Smooth muscle cell (in vitro differentiated cells): ENCODE measurements around the gene QSOX1. TPM values are rescaled to one million over a fixed set of nuclear protein-coding genes. Genes with fewer than 3 reads are reported as not detected.

ENCODE experiments used
- DNase-seq: peaks from one replicate; lab custom pipeline; 2025; ENCODE audit not compliant: unreplicated experiment; lab: John Stamatoyannopoulos, UW
- H2AFZ ChIP-seq: fragments of 200-600 bp; sonication (generic); 2 replicates; pipeline ENCODE4 v1.6.0; 2016; ENCODE audit warnings: antibody characterized with exemption, low read depth, mild to moderate bottlenecking
- H3F3A ChIP-seq: fragments of 200-600 bp; sonication (generic); 2 replicates; pipeline ENCODE4 v1.6.0; 2017; ENCODE audit warnings: antibody characterized with exemption, low read depth
- H3K27ac ChIP-seq: fragments of 200-600 bp; sonication (generic); 2 replicates; pipeline ENCODE4 v1.5.1; 2016; ENCODE audit warnings: low read depth, mild to moderate bottlenecking
- H3K27me3 ChIP-seq: fragments of 200-600 bp; sonication (generic); 2 replicates; pipeline ENCODE4 v1.6.1; 2016; ENCODE audit warnings: low read depth, mild to moderate bottlenecking
- H3K36me3 ChIP-seq: fragments of 200-600 bp; sonication (generic); 2 replicates; pipeline ENCODE4 v1.5.1; 2016; ENCODE audit warnings: low read depth
- H3K4me1 ChIP-seq: fragments of 200-600 bp; sonication (generic); 2 replicates; pipeline ENCODE4 v1.5.1; 2016; ENCODE audit warnings: low read depth
- H3K4me2 ChIP-seq: fragments of 200-600 bp; sonication (generic); 2 replicates; pipeline ENCODE4 v1.6.0; 2016; ENCODE audit warnings: mild to moderate bottlenecking
- H3K4me3 ChIP-seq: fragments of 200-600 bp; sonication (generic); 2 replicates; pipeline ENCODE4 v1.5.1; 2016; ENCODE audit warnings: mild to moderate bottlenecking
- H3K79me2 ChIP-seq: fragments of 200-600 bp; sonication (generic); 2 replicates; pipeline ENCODE4 v1.6.0; 2016; ENCODE audit warnings: low read depth, mild to moderate bottlenecking
- H3K9ac ChIP-seq: fragments of 200-600 bp; sonication (generic); 2 replicates; pipeline ENCODE4 v1.6.0; 2016; ENCODE audit warnings: low read depth
- H3K9me3 ChIP-seq: fragments of 200-600 bp; sonication (generic); replicated peaks from 2 replicates; pipeline ENCODE4 v1.5.1; 2016; ENCODE audit warnings: low read depth
- H4K20me1 ChIP-seq: fragments of 200-600 bp; sonication (generic); 2 replicates; pipeline ENCODE4 v1.6.0; 2016; ENCODE audit warnings: low read depth
- CTCF ChIP-seq: fragments of 200-600 bp; sonication (generic); IDR thresholded peaks from 2 replicates; pipeline ENCODE4 v1.5.1; 2017; ENCODE audit warnings: borderline replicate concordance, mild to moderate bottlenecking, antibody characterized with exemption; ENCODE audit not compliant: insufficient read depth, poor library complexity, severe bottlenecking
- WGBS: methylation state at CpG from one replicate; pipeline ENCODE4 v1.1.7; 2016; ENCODE audit warnings: low lambda C conversion rate; 5-methylcytosine and 5-hydroxymethylcytosine counted together
- polyA plus RNA-seq: library from polyadenylated mRNA; unstranded; fragments of >200 nt; fragmentation: Nextera tagmentation; extraction: Ambion mirVana; gene quantifications from 2 replicates; pipeline ENCODE4 v1.2.1, GENCODE V29; 2016
- total RNA-seq: library from RNA; depleted of rRNA; stranded (reverse); fragments of >200 nt; gene quantifications from 2 replicates; pipeline ENCODE4 v1.2.3, GENCODE V29; 2014

Gene QSOX1
- total and polyA plus RNA-seq, 2 experiments from 2014 or later, result 71.5 to 75.8 TPM

GRCh38 chr1:180186831-180187230, 32.2 kb downstream of the QSOX1 start:
- Histone ChIP-seq H3K4me3 (no peak overlapping the region), H4K20me1 (no peaks in the 10 kb centered on the region), H3K79me2 (no peaks in the 10 kb centered on the region), H3K4me2 (no peak overlapping the region), H2AFZ (no peak overlapping the region), H3K36me3 (no peaks in the 10 kb centered on the region), H3F3A (no peaks in the 10 kb centered on the region), H3K4me1 (no peaks in the 10 kb centered on the region), H3K27me3 (no peaks in the 10 kb centered on the region), H3K9me3 (no peaks in the 10 kb centered on the region), H3K9ac (no peak overlapping the region), H3K27ac (no peak overlapping the region)
- no peak for DNase-seq
- no peak for TF ChIP-seq CTCF
- WGBS, result 78% methylated on average over 8 of the region's 8 CpGs

- Histone ChIP-seq H3K4me2 (no peak overlapping the region), H3K4me1 (no peaks in the 10 kb centered on the region), H3K79me2 (no peaks in the 10 kb centered on the region), H2AFZ (no peak overlapping the region), H3F3A (no peaks in the 10 kb centered on the region), H3K27me3 (no peaks in the 10 kb centered on the region), H4K20me1 (no peaks in the 10 kb centered on the region), H3K36me3 (no peaks in the 10 kb centered on the region), H3K9me3 (no peaks in the 10 kb centered on the region), H3K4me3 (no peak overlapping the region), H3K9ac (no peak overlapping the region), H3K27ac (no peak overlapping the region)
- WGBS, result 96% methylated on average over 5 of the region's 5 CpGs
- TF ChIP-seq CTCF, result no peak
- DNase-seq, result no peak
Measured at GRCh38 chr1:180187626-180188025, 33.0 kb downstream of the QSOX1 start.

DNA sequence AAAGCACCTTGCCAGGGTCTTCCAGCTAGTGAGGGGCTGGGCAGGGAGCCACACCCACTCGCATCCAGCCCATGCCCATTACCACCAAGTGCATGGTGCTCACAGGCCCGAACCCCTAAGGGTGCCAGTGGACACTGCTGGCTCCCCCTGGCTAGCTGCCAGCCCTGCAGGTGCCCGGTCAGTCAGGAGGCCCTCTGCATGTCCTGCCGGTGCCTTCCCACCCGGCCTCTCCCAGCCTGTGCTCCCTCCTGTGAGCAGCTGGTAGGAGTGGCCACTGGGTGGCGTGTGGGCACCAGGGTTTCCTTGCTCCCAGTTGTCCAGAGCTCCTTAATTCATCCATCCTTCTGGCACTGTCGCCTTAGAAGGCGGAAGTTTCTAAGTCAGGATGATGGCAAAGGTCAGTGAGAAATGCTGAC, 33.4 kb downstream of the QSOX1 start:
- Histone ChIP-seq H3K4me2 (no peak overlapping the region), H4K20me1 (no peaks in the 10 kb centered on the region), H3K9ac (no peak overlapping the region), H3K4me1 (no peaks in the 10 kb centered on the region), H3K36me3 (no peaks in the 10 kb centered on the region), H3K4me3 (no peak overlapping the region), H3F3A (no peaks in the 10 kb centered on the region), H3K9me3 (no peaks in the 10 kb centered on the region), H3K27me3 (no peaks in the 10 kb centered on the region), H3K27ac (no peak overlapping the region), H3K79me2 (no peaks in the 10 kb centered on the region), H2AFZ (no peak overlapping the region)
- TF ChIP-seq CTCF, result peak; percentile 59
- DNase-seq, result no peak
- 47% methylated on average over 8 of the region's 8 CpGs for WGBS

- no peaks in the 10 kb centered on the region for H3K4me1 ChIP-seq
- H3K4me2 ChIP-seq, result no peak overlapping the region
- H3K9ac ChIP-seq, result no peak overlapping the region
- no peaks in the 10 kb centered on the region for H3F3A ChIP-seq
- WGBS, result 91% methylated on average over 8 of the region's 8 CpGs
- no peaks in the 10 kb centered on the region for H3K79me2 ChIP-seq
- H3K27me3 ChIP-seq, result no peaks in the 10 kb centered on the region
- DNase-seq, result no peak
- H3K9me3 ChIP-seq, result no peaks in the 10 kb centered on the region
- no peak overlapping the region for H2AFZ ChIP-seq
- no peaks in the 10 kb centered on the region for H3K36me3 ChIP-seq
- no peak overlapping the region for H3K27ac ChIP-seq
- H4K20me1 ChIP-seq, result no peaks in the 10 kb centered on the region
- no peak for TF ChIP-seq CTCF
- H3K4me3 ChIP-seq, result no peak overlapping the region
Measured at GRCh38 chr1:180188684-180189175, 34.1 kb downstream of the QSOX1 start.
